Islet of Langerhans (tissue), 1 donor: Measurements from ENCODE around the gene IFNA7.
"Not testable (repeated sequence)": the region's sequence is repeated elsewhere in the genome, so short reads cannot be mapped to it uniquely, and the experiment has no call there.

Experiments
- FAIRE-seq: peaks from one replicate; lab custom pipeline; 2011; peaks lifted over from hg19 to GRCh38; lab: Jason Lieb, UNC

IFNA7 gene

DNA sequence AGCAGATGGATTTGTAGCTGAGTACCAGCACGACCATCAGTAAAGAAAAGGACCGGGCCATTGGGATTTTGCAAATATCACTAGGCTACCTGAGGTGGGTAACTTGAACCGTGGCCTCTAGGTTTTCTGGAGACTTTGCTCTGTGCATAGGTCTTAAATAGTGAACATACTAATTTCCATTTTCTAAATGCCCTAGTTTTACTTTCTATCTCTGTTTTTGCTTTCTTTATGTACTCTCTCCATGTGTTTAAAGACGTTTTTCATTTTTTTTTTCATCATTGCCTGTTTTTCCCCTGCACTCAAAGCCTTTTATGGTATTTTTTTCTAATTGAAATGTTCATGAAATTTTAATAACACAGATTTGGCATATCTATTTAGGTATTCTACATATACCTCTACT, at the start of gene IFNA7:
Gene IFNA7, minus strand, starts transcription at position 101 of the 400 bp plus-strand sequence. Its CDS starts 40 bp downstream, at position 61.
- not testable (repeated sequence) for FAIRE-seq

DNA sequence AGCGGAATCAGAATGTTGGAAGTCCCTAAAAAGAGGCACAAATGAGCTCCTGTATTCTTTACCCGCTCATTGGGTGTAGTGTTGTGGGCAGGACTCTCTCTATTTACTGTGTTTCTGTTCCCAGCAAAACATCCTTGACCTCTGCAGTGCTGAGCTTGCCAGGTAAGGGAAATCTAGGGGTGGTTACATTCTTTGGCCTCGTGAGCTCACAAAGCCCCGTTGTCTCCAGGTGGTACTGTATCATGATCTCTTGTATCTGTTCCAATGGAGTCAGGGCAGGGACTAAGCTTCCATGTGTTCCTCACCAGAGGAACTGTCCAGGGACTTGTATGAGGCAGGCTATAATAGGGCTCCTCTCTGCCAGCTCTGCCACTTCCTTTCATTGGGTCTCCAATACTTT, 49.6 kb upstream of the IFNA7 start:
- no peak for FAIRE-seq

DNA sequence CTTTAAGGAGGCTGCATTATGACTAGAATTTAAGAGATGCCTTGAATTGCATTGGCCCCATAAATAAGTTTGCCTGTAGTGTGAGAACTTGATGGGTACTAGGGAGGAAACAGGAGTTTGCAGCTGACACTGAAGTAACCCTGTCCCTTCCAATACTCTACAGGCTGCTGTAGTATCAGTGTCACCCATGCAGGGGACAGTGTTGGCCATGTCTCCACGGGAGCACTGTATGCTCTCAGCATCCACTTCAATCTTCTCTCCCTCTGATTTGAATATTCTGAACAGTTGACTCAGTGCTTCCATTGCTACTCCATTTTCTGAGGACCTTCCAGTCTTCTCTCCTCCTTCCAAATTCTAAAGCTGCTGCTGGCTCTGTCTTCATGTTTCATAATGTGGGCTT, 49.2 kb upstream of the IFNA7 start:
- no peak for FAIRE-seq

DNA sequence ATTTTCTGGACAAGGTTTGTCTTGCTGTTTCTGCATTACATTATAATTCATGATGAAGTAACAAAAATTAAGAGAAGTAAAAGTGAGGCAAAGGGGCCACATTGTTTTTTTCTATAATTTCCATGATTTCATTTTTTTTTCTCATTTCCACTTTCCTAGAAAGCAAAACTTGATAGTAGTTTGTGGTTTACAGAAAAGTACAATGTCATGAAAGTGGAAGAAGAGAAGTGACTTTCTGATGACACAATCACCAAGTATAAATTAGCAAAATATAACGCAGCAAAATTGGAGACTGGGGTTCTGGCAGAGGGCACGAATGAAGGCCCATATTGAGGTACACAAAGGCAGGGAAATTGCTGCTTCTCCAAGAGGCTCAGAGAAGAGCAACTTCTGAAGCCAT, 42.8 kb upstream of the IFNA7 start:
- no peak for FAIRE-seq

DNA sequence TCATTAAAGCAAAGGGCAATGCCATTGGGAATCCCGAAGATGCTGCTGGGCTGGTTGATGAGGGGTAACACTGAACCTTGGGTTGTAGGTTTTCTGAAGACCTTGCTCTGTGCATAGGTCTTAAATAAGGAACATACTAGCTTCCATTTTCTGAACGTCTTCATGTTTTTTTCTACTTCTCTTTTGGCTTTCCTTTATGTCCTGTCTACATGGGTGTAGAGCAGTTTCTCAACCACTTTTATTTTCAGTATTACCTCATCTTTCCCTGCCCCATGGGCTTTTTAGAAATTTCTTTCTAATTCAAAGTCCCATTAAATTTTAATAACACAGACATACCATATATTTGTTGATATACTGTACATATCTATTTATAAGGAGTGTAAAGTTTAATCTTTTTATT, 37.9 kb upstream of the IFNA7 start, which contains the start of gene IFNA14:
Gene IFNA14, minus strand, starts transcription at position 95 of the 400 bp plus-strand sequence. Its CDS starts 70 bp downstream, at position 25.
- FAIRE-seq, result no peak

DNA sequence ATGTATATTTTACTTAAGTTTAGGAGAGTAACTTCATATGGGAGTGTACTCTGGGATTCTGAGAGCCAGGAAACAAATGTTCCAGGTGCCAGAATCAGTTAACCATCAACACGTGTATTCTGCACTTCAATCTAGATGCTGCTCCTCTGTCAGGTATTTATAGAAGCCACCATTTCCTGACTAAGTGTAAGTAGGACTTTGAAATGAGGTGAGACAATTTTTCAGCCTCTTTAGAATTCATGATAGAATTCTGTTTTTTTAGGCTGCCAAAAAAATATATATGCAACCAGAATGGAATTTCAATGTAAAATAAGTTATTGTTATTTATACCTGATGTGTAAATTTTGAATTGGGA, 34.3 kb upstream of the IFNA7 start:
- FAIRE-seq, result not testable (repeated sequence)

DNA sequence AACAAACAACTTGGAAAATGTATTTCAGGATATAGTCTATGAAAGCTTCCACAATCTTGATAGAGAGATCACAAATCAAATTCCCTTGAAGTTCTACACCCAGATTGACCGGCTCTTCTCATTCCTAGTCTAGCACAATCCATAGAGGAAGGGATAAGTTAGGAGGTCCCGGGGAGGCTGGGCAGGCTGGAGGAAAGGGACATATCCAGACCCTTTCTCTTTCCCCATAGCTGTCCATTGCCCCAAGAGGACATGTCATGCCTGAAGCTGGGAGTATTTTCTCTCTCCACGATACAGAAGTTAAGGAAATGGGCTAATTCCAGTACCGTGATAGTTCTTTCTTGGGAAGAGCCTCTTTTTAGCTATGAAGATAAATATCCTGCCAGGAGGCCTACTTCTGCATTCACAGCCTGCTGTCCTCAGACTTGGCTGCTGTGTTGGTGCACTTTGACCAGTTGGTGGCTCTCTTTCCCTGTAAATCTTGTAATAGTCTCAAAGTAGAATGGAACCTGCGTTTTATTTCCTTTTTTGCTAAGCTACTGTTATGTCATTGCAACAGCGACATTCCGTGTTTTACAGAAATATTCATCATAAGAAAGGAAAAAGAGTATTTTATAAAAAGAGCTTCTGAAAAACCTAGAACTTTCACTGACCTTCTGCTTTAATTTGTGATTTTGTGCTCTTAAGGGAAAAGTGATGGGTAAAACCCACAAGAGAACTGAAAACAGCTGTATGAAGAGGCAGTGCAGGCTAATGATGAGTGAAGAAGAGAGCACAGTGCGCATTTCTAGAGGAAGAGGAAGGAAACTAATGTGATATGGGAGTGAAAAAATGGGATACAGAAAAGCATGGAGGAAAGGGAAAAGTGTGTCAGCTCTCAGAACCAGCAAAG, 33.7 kb upstream of the IFNA7 start:
- FAIRE-seq, result not testable (repeated sequence)

DNA sequence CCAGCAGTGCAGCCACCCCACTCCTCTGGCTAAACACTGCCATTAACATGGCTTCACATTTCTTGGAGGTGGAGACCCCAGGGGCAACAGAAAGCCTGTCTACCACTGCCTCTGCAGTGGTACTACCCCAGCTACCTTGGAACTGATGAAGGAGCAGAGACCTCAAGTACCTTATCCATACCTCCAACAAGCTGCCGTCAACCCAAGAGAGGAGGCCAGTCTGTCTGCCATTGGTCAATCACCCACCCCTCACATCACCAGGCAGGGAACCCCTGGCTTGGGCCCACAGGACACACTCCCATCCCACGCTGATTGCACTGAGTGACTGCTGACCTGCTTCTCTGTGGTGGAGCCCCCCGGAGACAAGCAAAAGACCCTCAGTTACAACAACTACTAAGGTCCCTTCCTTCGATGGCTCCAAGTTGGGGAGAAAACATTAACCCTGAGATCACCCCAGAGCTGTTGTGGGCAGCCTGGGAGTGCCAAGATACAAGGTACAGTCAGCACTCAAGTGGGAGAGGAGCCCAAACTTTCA, 32.2 kb upstream of the IFNA7 start:
- no peak for FAIRE-seq

DNA sequence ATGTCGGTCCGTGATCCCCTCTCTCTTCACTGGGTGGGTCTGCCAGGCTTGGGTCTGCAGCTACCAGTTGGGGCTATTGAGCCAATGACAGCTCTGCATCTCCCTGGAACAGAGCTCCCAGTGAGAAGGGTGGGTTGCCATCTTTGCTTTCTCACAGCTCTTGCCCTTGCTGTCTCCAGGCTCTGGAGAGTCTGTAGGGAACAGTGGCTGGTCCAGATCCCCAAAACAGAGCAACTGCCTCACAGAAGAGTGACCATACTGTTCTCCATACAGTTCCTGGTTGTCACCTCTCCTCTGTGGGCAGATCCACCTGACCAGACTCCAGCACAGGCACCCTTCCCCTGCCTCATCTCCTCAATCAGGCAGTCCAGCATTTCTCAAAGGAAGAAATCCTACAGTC, 31.3 kb upstream of the IFNA7 start:
- no peak for FAIRE-seq

DNA sequence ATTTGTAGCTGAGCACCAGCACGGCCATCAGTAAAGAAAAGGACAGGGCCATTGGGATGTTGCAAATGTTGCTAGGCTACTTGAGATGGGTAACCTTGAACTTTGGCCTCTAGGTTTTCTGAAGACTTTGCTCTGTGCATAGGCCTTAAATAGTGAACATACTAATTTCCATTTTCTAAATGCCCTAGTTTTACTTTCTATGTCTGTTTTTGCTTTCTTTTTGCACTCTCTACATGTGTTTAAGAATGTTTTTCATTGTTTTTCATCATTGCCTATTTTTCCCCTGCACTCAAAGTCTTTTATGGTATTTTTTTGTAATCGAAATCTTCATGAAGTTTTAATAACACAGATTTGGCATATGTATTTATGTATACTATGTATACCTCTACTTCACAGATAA, 26.1 kb upstream of the IFNA7 start, which contains the start of gene IFNA17:
Gene IFNA17, minus strand, starts transcription at position 101 of the 400 bp plus-strand sequence. Its CDS starts 49 bp downstream, at position 52.
- no peak for FAIRE-seq

DNA sequence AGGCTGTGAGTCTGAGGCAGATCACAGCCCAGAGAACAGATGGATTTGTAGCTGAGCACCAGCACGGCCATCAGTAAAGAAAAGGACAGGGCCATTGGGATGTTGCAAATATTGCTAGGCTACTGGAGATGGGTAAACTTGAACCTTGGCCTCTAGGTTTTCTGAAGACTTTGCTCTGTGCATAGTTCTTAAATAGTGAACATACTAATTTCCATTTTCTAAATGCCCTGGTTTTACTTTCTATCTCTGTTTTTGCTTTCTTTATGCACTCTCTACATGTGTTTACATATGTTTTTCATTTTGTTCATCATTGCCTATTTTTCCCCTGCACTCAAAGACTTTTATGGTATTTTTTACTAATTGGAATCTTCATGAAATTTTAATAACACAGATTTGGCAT, 15.2 kb upstream of the IFNA7 start, which contains the start of gene IFNA16:
Gene IFNA16, minus strand, starts transcription at position 101 of the 400 bp plus-strand sequence. Its CDS starts 6 bp downstream, at position 95.
- not testable (repeated sequence) for FAIRE-seq

DNA sequence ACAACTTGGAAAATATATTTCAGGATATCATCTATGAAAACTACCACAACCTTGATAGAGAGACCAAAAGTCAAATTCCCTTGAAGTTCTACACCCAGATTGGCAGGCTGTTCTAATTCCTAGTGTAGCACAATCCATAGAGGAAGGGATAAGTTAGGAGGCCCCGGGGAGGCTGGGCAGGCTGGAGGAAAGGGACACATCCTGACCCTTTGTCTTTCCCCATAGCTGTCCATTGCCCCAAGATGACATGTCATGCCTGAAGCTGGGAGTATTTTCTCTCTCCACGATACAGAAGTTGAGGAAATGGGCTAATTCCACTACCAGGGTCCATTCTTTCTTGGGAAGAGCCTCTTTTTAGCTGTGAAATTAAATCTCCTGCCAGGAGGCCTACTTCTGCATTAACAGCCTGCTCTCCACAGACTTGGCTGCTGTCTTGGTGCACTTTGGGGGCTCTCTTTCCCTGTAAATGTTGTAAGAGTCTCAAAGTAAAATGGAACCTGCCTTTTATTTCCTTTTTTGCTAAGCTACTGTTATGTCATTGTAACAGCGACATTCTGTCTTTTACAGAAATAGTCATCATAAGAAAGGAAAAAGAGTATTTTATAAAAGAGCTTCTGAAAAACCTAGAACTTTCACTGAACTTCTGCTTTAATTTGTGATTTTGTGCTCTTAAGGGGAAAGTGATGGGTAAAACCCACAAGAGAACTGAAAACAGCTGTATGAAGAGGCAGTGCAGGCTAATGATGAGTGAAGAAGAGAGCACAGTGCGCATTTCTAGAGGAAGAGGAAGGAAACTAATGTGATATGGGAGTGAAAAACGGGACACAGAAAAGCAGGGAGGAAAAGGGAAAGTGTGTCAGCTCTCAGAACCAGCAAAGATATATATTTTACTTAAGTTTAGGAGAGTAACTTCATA, 11.7 kb upstream of the IFNA7 start:
- FAIRE-seq, result not testable (repeated sequence)

DNA sequence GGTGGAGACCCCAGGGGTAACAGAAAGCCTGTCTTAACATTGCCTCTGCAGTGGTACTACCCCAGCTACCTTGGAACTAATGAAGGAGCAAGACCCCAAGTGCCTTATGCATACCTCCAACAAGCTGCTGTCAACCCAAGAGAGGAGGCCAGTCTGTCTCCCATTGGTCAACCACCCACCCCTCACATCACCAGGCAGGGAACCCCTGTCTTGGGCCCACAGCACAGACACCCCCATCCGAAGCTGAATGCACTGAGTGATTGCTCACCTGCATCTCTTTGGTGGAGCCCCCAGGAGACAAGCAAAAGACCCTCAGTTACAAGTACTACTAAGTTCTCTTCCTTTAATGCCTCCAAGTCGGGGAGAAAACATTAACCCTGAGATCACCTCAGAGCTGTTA, 10.2 kb upstream of the IFNA7 start:
- FAIRE-seq, result not testable (repeated sequence)

DNA sequence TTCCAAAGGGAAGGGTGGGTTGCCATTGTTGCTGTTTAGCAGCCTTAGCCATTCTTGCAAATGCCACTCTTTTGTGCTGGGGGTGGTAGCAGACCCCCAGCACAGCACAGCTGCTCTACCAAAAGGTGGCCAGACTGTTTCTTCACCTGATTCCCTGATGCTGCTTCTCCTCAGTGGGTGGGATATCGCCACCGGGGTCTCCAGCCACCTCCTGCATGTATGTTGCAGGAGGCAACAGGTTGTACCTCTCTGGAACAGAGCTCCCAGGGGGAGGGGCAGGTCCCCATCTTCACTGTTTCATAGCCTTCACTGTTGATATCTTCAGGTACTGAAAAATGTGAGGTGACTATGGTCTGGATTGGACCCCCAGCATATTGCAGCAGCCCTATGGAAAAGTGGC, 8.8 kb upstream of the IFNA7 start:
- not testable (repeated sequence) for FAIRE-seq

DNA sequence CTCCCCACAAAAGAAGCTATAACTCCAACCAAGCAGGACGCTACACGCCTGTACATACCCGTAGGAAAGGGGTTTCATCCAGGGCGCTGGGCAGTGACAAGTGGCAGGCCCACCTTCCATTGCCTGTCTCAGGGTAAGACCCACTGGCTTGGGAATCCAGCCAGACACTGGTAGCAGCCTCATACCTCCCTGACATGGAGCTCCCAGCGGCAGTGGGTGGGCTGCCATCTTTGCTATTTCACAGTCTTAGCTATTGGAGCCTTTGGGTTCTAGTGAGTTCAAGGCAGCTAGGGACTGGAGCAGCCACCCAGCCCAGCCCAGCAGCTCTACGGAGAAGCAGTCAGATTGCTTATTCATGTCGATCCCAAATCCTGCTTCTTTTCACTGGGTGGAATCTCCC, 8.3 kb upstream of the IFNA7 start:
- FAIRE-seq, result no peak

DNA sequence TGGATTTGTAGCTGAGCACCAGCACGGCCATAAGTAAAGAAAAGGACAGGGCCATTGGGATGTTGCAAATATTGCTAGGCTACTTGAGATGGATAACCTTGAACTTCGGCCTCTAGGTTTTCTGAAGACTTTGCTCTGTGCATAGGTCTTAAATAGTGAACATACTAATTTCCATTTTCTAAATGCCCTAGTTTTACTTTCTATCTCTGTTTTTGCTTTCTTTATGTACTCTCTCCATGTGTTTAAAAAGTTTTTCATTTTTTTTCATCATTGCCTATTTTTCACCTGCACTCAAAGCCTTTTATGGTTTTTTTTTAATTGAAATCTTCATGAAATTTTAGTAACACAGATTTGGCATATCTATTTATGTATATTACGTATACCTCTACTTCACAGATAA, 5.0 kb upstream of the IFNA7 start, which contains the start of gene IFNA10:
Gene IFNA10, minus strand, starts transcription at position 101 of the 400 bp plus-strand sequence. Its CDS starts 46 bp downstream, at position 55.
- FAIRE-seq, result not testable (repeated sequence)

DNA sequence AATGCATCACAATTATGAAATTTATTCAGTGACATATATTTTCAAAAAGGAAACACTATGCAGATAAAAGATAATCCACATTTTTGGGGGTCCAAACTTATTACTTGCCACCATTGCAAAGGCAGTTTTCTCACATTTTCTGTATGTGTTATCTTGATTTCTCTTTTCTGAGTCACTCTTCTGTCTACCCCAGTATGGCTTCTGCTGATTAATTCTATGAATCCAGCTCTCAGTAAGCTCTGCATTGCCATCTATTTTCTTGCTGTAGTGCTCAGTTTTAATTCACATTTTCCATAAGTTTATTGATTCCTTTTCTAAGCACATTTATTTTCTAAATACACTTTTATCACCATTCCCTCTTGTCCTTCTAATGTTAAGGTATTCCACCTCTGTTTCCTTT, 3.2 kb upstream of the IFNA7 start:
- FAIRE-seq, result no peak

DNA sequence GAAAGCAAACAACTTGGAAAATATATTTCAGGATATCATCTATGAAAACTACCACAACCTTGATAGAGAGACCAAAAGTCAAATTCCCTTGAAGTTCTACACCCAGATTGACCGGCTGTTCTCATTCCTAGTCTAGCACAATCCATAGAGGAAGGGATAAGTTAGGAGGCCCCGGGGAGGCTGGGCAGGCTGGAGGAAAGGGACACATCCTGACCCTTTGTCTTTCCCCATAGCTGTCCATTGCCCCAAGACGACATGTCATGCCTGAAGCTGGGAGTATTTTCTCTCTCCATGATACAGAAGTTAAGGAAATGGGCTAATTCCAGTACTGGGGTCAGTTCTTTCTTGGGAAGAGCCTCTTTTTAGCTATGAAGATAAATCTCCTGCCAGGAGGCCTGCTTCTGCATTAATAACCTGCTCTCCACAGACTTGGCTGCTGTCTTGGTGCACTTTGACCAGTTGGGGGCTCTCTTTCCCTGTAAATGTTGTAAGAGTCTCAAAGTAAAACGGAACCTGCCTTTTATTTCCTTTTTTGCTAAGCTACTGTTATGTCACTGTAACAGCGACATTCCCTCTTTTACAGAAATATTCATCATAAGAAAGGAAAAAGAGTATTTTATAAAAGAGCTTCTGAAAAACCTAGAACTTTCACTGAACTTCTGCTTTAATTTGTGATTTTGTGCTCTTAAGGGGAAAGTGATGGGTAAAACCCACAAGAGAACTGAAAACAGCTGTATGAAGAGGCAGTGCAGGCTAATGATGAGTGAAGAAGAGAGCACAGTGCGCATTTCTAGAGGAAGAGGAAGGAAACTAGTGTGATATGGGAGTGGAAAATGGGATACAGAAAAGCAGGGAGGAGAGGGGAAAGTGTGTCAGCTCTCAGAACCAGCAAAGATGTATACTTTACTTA, 6.9 kb downstream of the IFNA7 start:
- not testable (repeated sequence) for FAIRE-seq

DNA sequence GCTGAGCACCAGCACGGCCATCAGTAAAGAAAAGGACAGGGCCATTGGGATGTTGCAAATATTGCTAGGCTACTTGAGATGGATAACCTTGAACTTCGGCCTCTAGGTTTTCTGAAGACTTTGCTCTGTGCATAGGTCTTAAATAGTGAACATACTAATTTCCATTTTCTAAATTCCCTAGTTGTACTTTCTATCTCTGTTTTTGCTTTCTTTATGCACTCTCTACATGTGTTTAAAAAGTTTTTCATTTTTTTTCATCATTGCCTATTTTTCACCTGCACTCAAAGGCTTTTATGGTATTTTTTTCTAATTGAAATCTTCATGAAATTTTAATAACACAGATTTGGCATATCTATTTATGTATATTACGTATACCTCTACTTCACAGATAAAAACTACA, 14.5 kb downstream of the IFNA7 start, which contains the start of gene IFNA4:
Gene IFNA4, minus strand, starts transcription at position 101 of the 400 bp plus-strand sequence. Its CDS starts 56 bp downstream, at position 45.
- not testable (repeated sequence) for FAIRE-seq

DNA sequence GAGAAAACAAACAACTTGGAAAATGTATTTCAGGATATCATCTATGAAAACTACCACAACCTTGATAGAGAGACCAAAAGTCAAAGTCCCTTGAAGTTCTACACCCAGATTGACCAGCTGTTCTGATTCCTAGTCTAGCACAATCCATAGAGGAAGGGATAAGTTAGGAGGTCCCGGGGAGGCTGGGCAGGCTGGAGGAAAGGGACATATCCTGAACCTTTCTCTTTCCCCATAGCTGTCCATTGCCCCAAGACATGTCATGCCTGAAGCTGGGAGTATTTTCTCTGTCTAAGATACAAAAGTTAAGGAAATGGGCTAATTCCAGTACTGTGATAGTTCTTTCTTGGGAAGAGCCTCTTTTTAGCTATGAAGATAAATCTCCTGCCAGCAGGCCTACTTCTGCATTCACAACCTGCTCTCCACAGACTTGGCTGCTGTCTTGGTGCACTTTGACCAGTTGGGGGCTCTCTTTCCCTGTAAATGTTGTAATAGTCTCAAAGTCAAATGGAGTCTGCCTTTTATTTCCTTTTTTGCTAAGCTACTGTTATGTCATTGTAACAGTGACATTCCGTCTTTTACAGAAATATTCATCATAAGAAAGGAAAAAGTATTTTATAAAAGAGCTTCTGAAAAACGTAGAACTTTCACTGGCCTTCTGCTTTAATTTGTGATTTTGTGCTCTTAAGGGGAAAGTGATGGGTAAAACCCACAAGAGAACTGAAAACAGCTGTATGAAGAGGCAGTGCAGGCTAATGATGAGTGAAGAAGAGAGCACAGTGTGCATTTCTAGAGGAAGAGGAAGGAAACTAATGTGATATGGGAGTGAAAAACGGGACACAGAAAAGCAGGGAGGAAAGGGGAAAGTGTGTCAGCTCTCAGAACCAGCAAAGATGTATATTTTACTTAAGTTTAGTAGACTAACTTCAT, 18.9 kb downstream of the IFNA7 start:
- not testable (repeated sequence) for FAIRE-seq
